G401.6 (cell line): ENCODE results near the gene GARIN1A.
"Not testable (repeated sequence)": the region's sequence is repeated elsewhere in the genome, so short reads cannot be mapped to it uniquely, and the experiment has no call there.

Experiments
- FAIRE-seq: peaks from 2 replicates; lab custom pipeline; 2012; peaks lifted over from hg19 to GRCh38; lab: Jason Lieb, UNC

Gene GARIN1A

DNA sequence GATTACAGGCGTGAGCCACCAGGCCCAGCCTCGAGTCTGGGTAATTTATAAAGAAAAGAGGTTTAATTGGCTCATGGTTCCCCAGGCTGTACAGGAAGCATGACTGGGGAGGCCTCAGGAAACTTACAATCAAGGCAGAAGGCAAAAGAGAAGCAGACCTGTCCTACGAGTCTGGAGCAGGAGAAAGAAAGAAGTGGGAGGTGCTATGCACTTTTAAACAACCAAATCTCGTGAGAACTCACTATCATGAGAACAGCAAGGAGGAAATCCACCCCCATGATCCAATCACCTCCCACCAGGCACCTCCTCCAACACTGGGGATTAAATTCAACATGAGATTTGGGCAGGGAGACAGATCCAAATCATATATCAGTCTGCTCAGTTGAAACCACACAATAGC is 11.6 kb downstream of the GARIN1A start:
- not testable (repeated sequence) for FAIRE-seq

DNA sequence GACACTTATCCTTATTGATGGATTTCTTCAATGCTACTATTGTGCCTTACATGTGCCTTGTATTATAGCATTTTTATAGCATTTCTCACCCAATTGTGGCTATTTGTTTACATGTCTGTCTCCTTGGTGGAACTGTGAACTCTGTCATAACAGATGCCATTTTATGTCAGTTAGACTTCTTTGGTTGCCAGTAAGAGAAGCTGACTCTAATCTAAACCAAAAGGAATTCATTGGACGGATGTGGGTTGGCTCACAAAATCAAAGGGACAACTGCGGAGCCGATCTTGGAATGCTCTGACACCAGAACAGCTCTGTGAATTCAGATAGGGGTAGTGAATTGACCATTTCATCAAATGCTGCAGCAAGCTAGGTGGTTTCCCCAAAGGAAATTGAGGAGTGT is 15.0 kb downstream of the GARIN1A start:
- no peak for FAIRE-seq

GRCh38 chr7:128688492-128688891 is 16.4 kb downstream of the GARIN1A start:
- no peak for FAIRE-seq

DNA sequence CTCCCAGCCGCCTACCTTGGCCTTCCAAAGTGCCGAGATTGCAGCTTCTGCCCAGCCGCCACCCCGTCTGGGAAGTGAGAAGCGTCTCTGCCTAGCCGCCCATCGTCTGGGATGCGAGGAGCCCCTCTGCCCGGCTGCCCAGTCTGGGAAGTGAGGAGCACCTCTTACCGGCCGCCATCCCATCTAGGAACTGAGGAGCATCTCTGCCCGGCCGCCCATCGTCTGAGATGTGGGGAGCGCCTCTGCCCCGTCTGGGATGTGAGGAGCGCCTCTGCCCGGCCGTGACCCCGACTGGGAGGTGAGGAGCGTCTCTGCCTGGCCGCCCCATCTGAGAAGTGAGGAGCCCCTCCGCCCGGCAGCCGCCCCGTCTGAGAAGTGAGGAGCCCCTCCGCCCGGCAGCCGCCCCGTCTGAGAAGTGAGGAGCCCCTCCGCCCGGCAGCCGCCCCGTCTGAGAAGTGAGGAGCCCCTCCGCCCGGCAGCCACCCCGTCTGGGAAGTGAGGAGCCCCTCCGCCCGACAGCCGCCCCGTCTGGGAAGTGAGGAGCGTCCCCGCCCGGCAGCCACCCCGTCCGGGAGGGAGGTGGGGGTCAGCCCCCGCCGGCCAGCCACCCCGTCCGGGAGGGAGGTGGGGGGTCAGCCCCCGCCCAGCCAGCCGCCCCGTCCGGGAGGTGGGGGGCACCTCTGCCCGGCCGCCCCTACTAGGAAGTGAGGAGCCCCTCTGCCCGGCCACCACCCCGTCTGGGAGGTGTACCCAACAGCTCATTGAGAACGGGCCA is 17.3 kb downstream of the GARIN1A start:
- not testable (repeated sequence) for FAIRE-seq

DNA sequence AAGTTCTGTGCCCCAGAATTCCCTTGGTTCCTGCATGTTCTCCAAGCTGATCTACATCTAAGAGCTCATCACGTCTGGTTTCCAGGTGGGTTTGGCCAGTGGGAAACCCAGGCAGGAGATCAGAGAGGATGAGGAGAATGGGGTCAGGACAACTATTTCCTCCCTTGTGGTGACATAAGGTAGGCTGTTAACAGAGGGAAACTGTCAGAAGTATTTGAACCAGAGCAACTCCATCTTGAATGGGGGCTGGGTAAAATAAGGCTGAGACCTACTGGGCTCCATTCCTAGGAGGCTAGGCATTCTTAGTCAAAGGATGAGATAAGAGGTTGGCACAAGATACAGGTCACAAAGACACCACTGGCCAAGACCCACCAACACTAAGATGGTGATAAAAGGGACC is 19.1 kb downstream of the GARIN1A start:
- no peak for FAIRE-seq

DNA sequence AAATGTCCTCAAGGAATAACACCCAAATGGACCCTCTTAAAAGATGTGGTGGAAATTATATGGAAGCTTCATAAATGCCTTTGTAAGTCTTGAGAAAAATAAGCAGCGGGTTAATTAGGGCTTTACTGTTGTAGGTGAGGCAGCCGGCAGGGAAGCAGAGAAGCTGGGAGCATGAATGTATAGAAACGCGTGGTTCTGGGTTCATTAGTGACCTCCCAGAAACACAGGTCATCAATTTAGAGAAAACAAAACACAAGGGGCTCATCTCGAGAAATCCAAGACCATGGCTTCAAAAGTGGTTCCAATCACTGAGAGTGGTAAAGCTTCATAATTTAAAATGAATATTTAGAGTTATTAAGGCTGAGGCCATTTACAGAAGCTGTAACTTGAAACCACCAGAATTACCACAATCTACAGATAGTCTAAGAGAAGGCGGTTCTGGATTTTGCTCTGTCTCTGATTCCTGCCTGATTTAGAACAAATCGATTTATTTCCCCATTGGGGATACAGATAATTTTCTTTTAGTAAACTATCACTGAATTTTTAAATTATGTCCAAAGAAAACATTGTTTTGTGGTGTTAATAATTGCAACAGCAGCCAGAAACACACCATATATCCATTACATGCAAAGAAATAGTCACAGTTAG is 20.7 kb downstream of the GARIN1A start:
- no peak for FAIRE-seq

DNA sequence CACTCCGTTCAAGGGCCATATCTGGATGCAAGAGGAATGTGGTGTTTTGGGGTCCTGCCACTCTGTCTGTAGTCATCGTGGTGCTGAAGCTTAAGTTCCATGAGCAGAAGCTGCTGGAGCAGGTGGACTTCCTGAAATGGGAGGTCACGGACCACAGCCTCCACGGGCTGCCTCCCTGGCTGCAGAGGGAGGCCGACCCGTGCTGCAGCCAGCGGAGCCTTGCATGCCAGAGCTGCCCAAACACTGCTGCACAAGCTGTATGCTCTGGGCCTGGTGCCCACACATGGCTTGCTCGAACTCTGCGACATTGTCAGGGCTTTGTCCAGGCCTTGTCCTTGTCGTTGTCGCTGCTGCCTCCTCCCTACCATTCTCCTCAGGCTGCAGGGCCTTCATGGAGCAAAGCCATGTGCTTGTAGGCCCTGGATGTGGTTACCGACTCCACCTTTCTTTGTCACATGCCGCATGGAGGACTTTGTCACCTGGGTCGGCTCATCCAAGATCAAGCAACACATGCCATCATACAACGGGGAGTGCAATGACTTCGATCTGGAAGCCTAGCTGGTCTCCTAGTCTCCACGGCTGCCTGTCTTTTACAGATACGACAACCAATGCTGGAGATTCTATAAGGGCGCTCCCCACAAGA is 21.4 kb downstream of the GARIN1A start:
- no peak for FAIRE-seq

DNA sequence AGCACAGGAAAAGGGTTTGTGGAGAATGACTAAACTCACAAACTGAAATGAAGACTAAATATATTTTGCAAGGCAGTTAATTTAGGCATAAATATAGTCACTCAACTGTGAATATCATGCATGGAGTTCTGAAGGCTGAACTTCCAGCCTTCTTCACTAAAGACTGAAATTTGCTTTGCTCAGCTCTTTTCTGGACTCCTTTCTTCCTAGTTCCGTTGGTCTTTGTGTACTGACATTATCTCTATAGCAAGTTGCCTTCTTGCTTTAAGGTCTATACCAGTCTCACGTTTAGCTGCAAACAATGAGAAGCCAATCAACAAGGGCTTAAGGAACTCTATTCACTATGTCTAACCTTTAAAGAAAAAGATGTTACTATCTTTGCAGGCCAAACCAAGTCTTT is 22.6 kb downstream of the GARIN1A start:
- FAIRE-seq, result no peak

GRCh38 chr7:128697302-128697905 is 25.3 kb downstream of the GARIN1A start:
- FAIRE-seq, result no peak

GRCh38 chr7:128699196-128699712 is 27.2 kb downstream of the GARIN1A start:
- no peak for FAIRE-seq

GRCh38 chr7:128699895-128700294 is 27.8 kb downstream of the GARIN1A start:
- no peak for FAIRE-seq

DNA sequence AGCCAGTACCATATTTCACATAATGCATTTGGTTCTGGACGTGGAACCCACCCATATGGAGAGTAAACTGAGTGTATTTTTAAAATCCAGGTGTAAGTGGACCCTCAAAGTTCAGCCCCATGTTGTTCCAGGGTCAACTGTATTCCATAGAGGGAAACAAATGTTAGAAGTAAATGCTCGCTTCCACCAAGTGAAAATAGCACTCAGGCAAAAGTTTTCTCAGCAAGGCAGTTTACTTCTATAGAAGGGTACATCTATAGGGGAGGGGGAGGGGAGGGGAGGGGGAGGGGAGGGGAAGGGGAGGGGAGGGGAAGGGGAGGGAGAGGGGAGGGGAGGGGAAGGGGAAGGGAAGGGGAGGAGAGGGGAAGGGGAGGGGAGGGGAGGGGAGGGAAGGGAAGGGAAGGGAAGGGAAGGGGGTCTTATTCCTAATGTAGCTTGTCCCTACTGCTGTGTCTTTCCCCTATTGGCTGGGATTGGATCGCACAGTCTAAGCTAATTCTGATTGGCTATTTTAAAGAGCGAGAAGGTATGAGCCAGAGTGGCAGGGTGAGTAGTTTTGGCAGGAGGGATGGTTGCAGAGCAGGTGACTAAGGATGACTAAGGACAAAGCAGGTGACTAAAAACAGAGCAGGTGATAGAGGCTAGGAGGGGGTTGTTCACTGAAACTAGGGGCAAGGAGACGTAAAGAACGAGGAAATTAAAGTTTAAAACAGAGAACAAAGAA is 29.1 kb downstream of the GARIN1A start:
- no peak for FAIRE-seq

- FAIRE-seq, result no peak
Observed at GRCh38 chr7:128703609-128704241, 31.6 kb downstream of the GARIN1A start.

GRCh38 chr7:128705891-128706333 is 33.8 kb downstream of the GARIN1A start:
- FAIRE-seq, result no peak

GRCh38 chr7:128707752-128708151 is 35.7 kb downstream of the GARIN1A start:
- no peak for FAIRE-seq

DNA sequence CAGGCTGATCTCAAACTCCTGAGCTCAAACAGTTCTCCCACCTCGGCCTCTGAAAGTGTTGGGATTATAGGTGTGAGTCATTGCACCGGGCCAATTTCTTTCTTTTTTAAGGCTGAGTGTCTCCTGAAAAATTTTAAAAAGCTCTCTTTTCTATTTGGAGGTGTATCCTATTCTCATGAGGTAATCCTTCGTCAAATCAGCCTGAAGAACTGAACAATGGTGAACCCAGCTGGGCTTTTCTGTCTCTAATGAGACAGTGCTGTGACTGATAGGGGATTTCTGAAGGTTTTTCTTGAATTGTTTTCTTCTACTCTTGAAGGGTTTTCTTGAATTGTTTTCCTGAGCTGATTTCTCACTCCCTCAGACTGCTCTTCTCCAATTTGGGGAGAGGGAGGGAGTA is 36.1 kb downstream of the GARIN1A start:
- no peak for FAIRE-seq

GRCh38 chr7:128708824-128709223 is 36.7 kb downstream of the GARIN1A start:
- FAIRE-seq, result no peak

DNA sequence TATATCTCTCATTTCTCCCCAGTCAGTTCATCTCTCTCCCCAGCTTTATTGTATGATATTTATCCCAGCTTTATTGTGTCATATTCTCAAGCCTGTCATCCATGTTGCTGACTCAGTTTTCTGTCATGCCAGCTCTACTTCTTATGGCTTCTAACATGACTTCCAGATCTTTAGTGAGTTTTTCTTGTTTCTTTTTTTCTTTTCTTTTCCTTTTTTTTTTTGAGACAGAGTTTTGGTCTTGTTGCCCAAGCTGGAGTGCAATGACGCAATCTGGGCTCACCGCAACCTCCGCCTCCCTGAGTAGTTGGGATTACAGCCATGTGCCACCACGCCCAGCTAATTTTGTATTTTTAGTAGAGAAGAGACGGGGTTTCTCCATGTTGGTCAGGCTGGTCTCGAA is 38.4 kb downstream of the GARIN1A start:
- FAIRE-seq, result no peak

DNA sequence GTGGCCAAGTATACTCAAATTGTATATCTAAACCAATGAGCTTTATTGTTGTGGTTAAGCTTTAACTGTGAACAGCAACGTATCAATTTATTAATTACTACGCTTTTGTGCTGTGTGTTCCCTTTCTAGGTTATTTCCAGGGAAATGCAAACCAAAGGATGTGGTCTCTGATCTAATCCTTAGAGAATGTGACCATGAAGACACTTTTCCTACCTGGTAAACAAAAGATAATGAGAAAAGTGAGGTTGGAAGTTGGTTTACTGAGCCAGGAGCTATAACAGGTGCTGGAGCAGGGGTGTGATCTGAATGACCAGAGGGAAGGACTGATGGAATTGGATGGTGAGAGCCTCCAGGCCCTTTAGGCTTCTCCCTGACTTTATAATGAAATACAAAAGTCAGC is 41.7 kb downstream of the GARIN1A start:
- no peak for FAIRE-seq

DNA sequence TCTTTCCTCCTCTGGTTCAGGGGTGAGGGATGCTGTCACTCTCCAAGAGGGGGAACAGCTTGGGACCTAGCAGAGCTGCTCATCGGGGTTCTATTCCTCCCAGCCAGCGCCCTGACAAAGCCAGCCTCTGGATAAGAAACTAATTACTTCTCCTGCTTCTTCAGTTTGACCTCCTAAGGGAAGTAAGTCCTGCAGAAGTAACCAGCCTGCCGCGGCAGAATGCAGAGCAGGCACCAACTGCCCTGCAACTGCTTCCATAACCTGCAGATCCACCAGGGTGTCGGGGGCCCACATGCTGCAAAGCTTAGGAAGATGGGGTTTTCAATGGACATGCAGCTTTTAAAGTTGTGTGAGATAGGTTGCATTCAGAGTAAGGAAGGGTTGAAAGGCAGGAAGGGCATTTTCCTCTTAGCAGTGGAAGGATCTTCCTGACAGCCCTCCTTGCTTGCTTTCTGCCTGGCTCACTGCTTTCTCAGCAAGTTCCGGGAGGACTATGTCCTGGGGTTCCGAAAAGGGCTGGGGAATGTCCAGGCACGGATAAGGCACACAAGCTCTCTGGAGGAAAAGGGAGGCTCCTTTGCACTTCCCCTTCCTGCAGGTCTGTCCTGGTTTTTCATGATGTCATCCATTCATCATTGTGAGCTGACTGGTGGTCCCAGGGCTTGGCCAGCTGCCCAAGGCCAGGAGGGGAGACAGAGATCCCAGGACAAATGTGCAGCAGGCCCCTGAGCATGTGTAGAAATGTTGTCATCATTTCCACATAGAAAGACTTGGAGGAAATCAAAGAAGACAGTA is 42.8 kb downstream of the GARIN1A start:
- no peak for FAIRE-seq
